ENCODE results near the gene AMZ1.

AMZ1 gene

DNA sequence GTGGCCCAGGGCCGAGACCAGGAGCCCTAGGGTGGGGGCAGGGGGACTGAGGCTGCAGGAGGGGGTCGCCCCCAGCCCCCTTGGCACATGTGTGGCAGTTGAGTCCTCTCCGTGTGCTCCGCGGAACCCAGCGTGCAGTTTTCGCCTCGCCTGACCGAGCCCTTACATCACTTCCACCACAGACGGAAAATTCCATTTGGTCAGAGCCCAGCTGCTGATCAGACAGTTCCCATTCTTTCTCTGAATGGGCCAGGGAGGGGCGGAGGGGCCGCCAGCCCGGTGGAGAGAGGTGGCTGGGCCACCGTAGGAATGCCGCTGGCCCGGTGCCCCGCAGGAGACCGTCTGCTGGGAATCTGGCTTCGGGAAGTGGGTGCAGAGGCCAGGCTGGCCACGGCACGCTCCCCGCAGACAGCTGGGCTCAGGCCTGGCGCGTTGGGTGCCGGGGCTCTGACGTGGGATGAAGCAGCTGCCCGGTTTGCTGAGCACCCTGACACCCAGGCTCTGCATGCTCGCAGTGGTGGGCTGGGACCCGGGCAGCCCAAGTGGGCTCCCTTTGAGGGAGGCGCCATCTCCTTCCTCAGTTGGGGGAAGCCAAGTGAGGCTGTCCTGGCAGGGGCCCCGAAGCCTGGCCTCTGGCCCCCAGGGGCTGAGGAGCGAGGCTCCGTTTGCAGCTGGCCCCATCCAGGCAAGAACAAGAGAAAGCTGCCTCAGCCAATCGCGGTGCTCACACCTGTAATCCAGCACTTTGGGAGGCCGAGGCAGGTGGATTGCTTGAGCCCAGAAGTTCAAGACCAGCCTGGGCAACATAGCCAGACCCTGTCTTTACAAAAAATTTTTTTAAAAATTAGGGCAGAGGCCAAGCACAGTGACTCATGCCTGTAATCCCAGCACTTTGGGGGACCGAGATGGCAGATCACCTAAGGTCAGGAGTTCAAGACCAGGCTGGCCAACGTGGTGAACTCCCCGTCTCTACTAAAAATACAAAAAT lies 46.3 kb upstream of the AMZ1 start:
- H3K27ac ChIP-seq: peak overlapping the region; percentile 96
- no peak for DNase-seq (ENCODE audit: low spot score)
- ChIA-PET POLR2A (ENCODE audit: low non-redundant PET) (no interaction called here), CTCF (interaction anchor here (0.7 kb wide), 1 partner anchor 69 kb away, joined by 5 read pairs; no protein-coding TSS in a partner anchor)
- TF ChIP-seq, protein P1, sequence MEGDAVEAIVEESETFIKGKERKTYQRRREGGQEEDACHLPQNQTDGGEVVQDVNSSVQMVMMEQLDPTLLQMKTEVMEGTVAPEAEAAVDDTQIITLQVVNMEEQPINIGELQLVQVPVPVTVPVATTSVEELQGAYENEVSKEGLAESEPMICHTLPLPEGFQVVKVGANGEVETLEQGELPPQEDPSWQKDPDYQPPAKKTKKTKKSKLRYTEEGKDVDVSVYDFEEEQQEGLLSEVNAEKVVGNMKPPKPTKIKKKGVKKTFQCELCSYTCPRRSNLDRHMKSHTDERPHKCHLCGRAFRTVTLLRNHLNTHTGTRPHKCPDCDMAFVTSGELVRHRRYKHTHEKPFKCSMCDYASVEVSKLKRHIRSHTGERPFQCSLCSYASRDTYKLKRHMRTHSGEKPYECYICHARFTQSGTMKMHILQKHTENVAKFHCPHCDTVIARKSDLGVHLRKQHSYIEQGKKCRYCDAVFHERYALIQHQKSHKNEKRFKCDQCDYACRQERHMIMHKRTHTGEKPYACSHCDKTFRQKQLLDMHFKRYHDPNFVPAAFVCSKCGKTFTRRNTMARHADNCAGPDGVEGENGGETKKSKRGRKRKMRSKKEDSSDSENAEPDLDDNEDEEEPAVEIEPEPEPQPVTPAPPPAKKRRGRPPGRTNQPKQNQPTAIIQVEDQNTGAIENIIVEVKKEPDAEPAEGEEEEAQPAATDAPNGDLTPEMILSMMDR (conservative IDR thresholded peaks at IDR 0.05; ENCODE audit: low read depth): no peak

GRCh38 chr7:2643386-2644219 lies 44.4 kb upstream of the AMZ1 start:
- DNase-seq (ENCODE audit: low spot score): no peak
- CTCF ChIA-PET: interaction anchor here (0.6 to 0.7 kb wide), 2 partner anchors 67 to 212 kb away, joined by 3 read pairs; no protein-coding TSS in a partner anchor
- POLR2A ChIA-PET (ENCODE audit: low non-redundant PET): no interaction called here
- H3K27ac ChIP-seq: peak overlapping the region; percentile 54
- TF ChIP-seq, protein P1 (conservative IDR thresholded peaks at IDR 0.05; ENCODE audit: low read depth): no peak

DNA sequence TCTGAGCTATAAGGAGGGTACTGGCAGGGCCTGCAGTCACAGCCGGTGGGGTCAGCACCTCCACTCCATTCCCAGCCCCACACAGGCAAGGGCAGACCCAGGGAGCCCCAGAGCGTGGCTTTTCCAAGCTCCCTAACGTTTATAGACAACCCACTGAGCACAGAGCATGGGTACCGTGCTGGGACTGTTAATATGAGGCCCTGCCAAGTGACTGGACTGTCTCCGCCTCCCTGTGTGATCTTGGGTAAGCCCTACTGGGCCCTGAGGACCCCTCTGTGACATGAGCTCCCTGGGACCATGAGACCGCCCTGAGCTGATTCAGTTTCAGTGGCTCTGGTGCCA lies 43.8 kb upstream of the AMZ1 start:
- TF ChIP-seq, protein P1 (conservative IDR thresholded peaks at IDR 0.05; ENCODE audit: low read depth): no peak
- POLR2A ChIA-PET (ENCODE audit: low non-redundant PET): no interaction called here
- peak overlapping the region; percentile 54 for H3K27ac ChIP-seq
- no peak for DNase-seq (ENCODE audit: low spot score)
- CTCF ChIA-PET: no interaction called here

GRCh38 chr7:2644562-2645273 lies 43.3 kb upstream of the AMZ1 start:
- ChIA-PET POLR2A (ENCODE audit: low non-redundant PET) (no interaction called here), CTCF (interaction anchor here (0.5 to 1.2 kb wide), 4 partner anchors 12 to 130 kb away, joined by 3 read pairs; no protein-coding TSS in a partner anchor)
- H3K27ac ChIP-seq: peak overlapping the region; percentile 54
- TF ChIP-seq, protein P1 (conservative IDR thresholded peaks at IDR 0.05; ENCODE audit: low read depth): no peak
- no peak for DNase-seq (ENCODE audit: low spot score)

DNA sequence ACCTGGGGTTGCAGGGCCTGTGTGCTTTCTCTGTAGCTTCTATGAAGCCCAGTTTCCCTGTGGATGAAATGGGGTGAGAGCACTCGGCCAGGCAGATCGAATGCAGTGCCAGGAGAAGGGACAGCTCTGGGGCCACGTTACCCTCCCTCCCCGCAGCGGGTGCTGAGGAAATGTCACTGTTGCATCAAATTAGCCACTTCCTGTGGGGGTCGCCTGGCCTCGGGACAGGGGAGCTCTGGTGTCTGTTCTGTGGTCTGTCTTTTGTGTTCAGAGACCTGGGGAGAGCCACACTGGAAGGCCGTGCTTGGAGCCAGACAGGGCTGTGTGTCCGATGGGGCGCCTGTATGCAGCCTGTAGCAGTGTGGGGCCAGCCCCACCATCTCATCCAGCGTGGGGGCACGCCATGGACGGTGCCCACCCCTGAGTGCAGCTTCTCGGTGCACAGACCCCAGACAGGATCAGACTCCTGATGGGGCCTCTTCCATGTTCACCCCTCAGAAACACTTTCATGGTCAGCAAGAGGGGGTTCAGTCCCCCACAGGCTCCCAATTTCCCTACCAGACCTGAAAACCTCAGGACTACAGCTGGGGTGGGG lies 42.6 kb upstream of the AMZ1 start:
- POLR2A ChIA-PET (ENCODE audit: low non-redundant PET): no interaction called here
- TF ChIP-seq, protein P1 (conservative IDR thresholded peaks at IDR 0.05; ENCODE audit: low read depth): no peak
- DNase-seq (ENCODE audit: low spot score): no peak
- peak overlapping the region; percentile 54 for H3K27ac ChIP-seq
- CTCF ChIA-PET: interaction anchor here (0.5 to 1.2 kb wide), 3 partner anchors 11 to 131 kb away, joined by 3 read pairs; no protein-coding TSS in a partner anchor

Measured in RWPE1 (cell line).